Bronchial epithelial cell (primary cell): Measurements from ENCODE around the gene RFX5. TPM values are rescaled to one million over a fixed set of nuclear protein-coding genes. Genes with fewer than 3 reads are reported as not detected.

Experiments
- DNase-seq: peaks from one replicate; pipeline ENCODE4 v3.0.0-alpha.2; 2010; ENCODE audit warnings: low read depth
- FAIRE-seq: peaks from 2 replicates; lab custom pipeline; 2011; peaks lifted over from hg19 to GRCh38; lab: Jason Lieb, UNC
- H3K27me3 ChIP-seq: 2 replicates; pipeline ENCODE4 v1.5.1; 2011; ENCODE audit warnings: low read length; ENCODE audit not compliant: control insufficient read depth, insufficient read depth
- H3K36me3 ChIP-seq: 2 replicates; pipeline ENCODE4 v1.5.1; 2011; ENCODE audit warnings: low read length; ENCODE audit not compliant: control insufficient read depth, insufficient read depth
- H3K4me3 ChIP-seq: 2 replicates; pipeline ENCODE4 v1.5.1; 2011; ENCODE audit warnings: mild to moderate bottlenecking, low read depth, low read length, control low read depth
- CTCF ChIP-seq: IDR thresholded peaks from 2 replicates; pipeline ENCODE4 v1.5.1; 2011; ENCODE audit warnings: mild to moderate bottlenecking, moderate library complexity, low read length, control low read depth, inconsistent platforms; ENCODE audit not compliant: insufficient read depth, severe bottlenecking
- total RNA-seq: library from RNA; depleted of rRNA; stranded (reverse); fragments of >200 nt; gene quantifications from 2 replicates; pipeline ENCODE4 v1.2.1, GENCODE V29; 2014

The RFX5 gene
- total RNA-seq, 1 donor from 2014 or later, result 16.6 TPM

- no peaks in the 10 kb centered on the region for H3K36me3 ChIP-seq
- TF ChIP-seq CTCF, result no peak
- H3K4me3 ChIP-seq, result no peak overlapping the region
- FAIRE-seq (peak; percentile 43), DNase-seq (no peak)
- H3K27me3 ChIP-seq, result no peaks in the 10 kb centered on the region
Observed at GRCh38 chr1:151384584-151384983, 37.5 kb upstream of the RFX5 start.

GRCh38 chr1:151377150-151377884 lies 30.3 kb upstream of the RFX5 start:
- TF ChIP-seq CTCF, result no peak
- Histone ChIP-seq H3K4me3 (no peak overlapping the region), H3K36me3 (no peaks in the 10 kb centered on the region), H3K27me3 (peaks cover 1% of the 10 kb centered on the region)
- DNase-seq (no peak), FAIRE-seq (no peak)

GRCh38 chr1:151373196-151373595 lies 26.1 kb upstream of the RFX5 start:
- DNase-seq, result no peak
- no peak overlapping the region for H3K4me3 ChIP-seq
- no peaks in the 10 kb centered on the region for H3K36me3 ChIP-seq
- FAIRE-seq, result no peak
- TF ChIP-seq CTCF, result no peak
- peaks cover 1% of the 10 kb centered on the region for H3K27me3 ChIP-seq

- FAIRE-seq, result no peak
- H3K4me3 ChIP-seq, result peak within 1 kb of the TSS; percentile 41
- H3K36me3 ChIP-seq, result no peaks in the 10 kb centered on the region
- TF ChIP-seq CTCF, result no peak
- H3K27me3 ChIP-seq, result no peaks in the 10 kb centered on the region
- peak; percentile 54 for DNase-seq
Observed at GRCh38 chr1:151372058-151372934, 25.2 kb upstream of the RFX5 start, which contains the start of gene SELENBP1. Gene SELENBP1, minus strand, starts transcription at chr1:151372705. Its CDS starts 64 bp downstream, at chr1:151372641.

GRCh38 chr1:151371370-151372057 lies 24.5 kb upstream of the RFX5 start:
- peak overlapping the region; percentile 41 for H3K4me3 ChIP-seq
- FAIRE-seq (no peak), DNase-seq (peak; percentile 36)
- TF ChIP-seq CTCF, result no peak
- peaks cover 1% of the 10 kb centered on the region for H3K36me3 ChIP-seq
- H3K27me3 ChIP-seq, result peaks cover 2% of the 10 kb centered on the region
